ENCODE results near the gene WWOX.

- TF ChIP-seq, protein P1, sequence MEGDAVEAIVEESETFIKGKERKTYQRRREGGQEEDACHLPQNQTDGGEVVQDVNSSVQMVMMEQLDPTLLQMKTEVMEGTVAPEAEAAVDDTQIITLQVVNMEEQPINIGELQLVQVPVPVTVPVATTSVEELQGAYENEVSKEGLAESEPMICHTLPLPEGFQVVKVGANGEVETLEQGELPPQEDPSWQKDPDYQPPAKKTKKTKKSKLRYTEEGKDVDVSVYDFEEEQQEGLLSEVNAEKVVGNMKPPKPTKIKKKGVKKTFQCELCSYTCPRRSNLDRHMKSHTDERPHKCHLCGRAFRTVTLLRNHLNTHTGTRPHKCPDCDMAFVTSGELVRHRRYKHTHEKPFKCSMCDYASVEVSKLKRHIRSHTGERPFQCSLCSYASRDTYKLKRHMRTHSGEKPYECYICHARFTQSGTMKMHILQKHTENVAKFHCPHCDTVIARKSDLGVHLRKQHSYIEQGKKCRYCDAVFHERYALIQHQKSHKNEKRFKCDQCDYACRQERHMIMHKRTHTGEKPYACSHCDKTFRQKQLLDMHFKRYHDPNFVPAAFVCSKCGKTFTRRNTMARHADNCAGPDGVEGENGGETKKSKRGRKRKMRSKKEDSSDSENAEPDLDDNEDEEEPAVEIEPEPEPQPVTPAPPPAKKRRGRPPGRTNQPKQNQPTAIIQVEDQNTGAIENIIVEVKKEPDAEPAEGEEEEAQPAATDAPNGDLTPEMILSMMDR (IDR thresholded peaks at IDR 0.05; ENCODE audit: low read length): no peak
- no peak for TF ChIP-seq EZH2phosphoT487 (IDR thresholded peaks at IDR 0.05; ENCODE audit: low read length)
Observed at GRCh38 chr16:79248351-79248750, 1148.9 kb downstream of the WWOX start.

Measured in MM.1S (cell line).